H1 (cell line): Measurements from ENCODE around the gene NFIC. TPM values are rescaled to one million over a fixed set of nuclear protein-coding genes. Genes with fewer than 3 reads are reported as not detected.

ENCODE experiments used
- CTCF ChIA-PET: fragments of 300-600 bp; sonication (Branson Sonifier 250); formaldehyde crosslinking; loops from one replicate; lab custom pipeline; 2021; ENCODE audit not compliant: partially characterized antibody; lab: Charles Lee
- POLR2A ChIA-PET: fragments of 300-600 bp; sonication (Branson Sonifier 250); formaldehyde crosslinking; loops from one replicate; lab custom pipeline; 2021; ENCODE audit warnings: inconsistent platforms; ENCODE audit not compliant: partially characterized antibody; lab: Charles Lee
- DNase-seq, 2 experiments: peaks; one replicate each; pipeline versions ENCODE4 v3.0.0 to v3.0.0-alpha.2; 2010 to 2022; ENCODE audit warnings: low spot score in 2 of 2, low read depth in 1 of 2, mixed read lengths in 1 of 2
- FAIRE-seq: peaks from 2 replicates; lab custom pipeline; 2011; peaks lifted over from hg19 to GRCh38; lab: Jason Lieb, UNC
- H2AFZ ChIP-seq: 2 replicates; pipeline ENCODE4 v1.8.1; 2012; ENCODE audit warnings: low read length, inconsistent platforms
- H2AK5ac ChIP-seq: 2 replicates; pipeline ENCODE4 v1.6.1; 2013; ENCODE audit warnings: low read depth, low read length
- H2BK120ac ChIP-seq: replicated peaks from 2 replicates; pipeline ENCODE3; 2013; ENCODE audit warnings: low read depth, low read length, inconsistent platforms
- H2BK12ac ChIP-seq: 2 replicates; pipeline ENCODE4 v1.6.1; 2013; ENCODE audit warnings: low read depth, low read length
- H2BK15ac ChIP-seq: 2 replicates; pipeline ENCODE4 v1.6.1; 2013; ENCODE audit warnings: low read length
- H2BK20ac ChIP-seq: 2 replicates; pipeline ENCODE4 v1.6.1; 2013; ENCODE audit warnings: low read length
- H2BK5ac ChIP-seq: 2 replicates; pipeline ENCODE4 v1.6.1; 2013; ENCODE audit warnings: low read depth, low read length
- H3K14ac ChIP-seq: 2 replicates; pipeline ENCODE4 v1.6.1; 2013; ENCODE audit warnings: inconsistent platforms; ENCODE audit not compliant: insufficient read length
- H3K18ac ChIP-seq: 2 replicates; pipeline ENCODE4 v1.6.1; 2013; ENCODE audit warnings: low read length; ENCODE audit errors: extremely low read depth
- H3K23ac ChIP-seq: 2 replicates; pipeline ENCODE4 v1.6.1; 2013; ENCODE audit warnings: inconsistent platforms; ENCODE audit not compliant: insufficient read length
- H3K23me2 ChIP-seq: 2 replicates; pipeline ENCODE4 v1.6.1; 2013; ENCODE audit warnings: low read depth, low read length
- H3K27ac ChIP-seq: 2 replicates; pipeline ENCODE4 v1.6.1; 2011; ENCODE audit warnings: low read depth, low read length, inconsistent platforms
- H3K27me3 ChIP-seq, 4 experiments: replicated peaks in 1 of 4; 1 replicate in 1 of 4; 2 replicates in 3 of 4; pipeline versions ENCODE4 v1.6.1 to v1.8.1; 2011 to 2013; ENCODE audit warnings: low read length in 3 of 4, mild to moderate bottlenecking in 3 of 4, inconsistent platforms in 2 of 4, mixed read lengths in 2 of 4, moderate library complexity in 1 of 4; ENCODE audit not compliant: control insufficient read depth in 3 of 4, insufficient read depth in 3 of 4; ENCODE audit errors: extremely low read depth in 1 of 4
- H3K36me3 ChIP-seq, 4 experiments: 2 replicates each; pipeline versions ENCODE4 v1.6.1 to v1.8.1; 2011 to 2013; ENCODE audit warnings: mild to moderate bottlenecking in 4 of 4, low read length in 3 of 4, moderate library complexity in 2 of 4, control low read depth in 1 of 4, inconsistent platforms in 1 of 4; ENCODE audit not compliant: insufficient read depth in 4 of 4, control insufficient read depth in 2 of 4
- H3K4ac ChIP-seq: replicated peaks from 2 replicates; pipeline ENCODE3; 2013; ENCODE audit warnings: low read length, low read depth, mixed read lengths, inconsistent platforms; ENCODE audit not compliant: insufficient read length
- H3K4me1 ChIP-seq, 4 experiments: replicated peaks in 1 of 4; 1 replicate in 1 of 4; 2 replicates in 3 of 4; pipeline versions ENCODE4 v1.6.1 to v1.8.1; 2011 to 2013; ENCODE audit warnings: low read length in 3 of 4, inconsistent platforms in 2 of 4, mixed read lengths in 1 of 4; ENCODE audit not compliant: insufficient read depth in 4 of 4, control insufficient read depth in 3 of 4
- H3K4me2 ChIP-seq, 2 experiments: 2 replicates each; pipeline versions ENCODE4 v1.6.1 to v1.8.1; 2011 to 2013; ENCODE audit warnings: low read depth in 2 of 2, low read length in 2 of 2, control low read depth in 1 of 2, inconsistent platforms in 1 of 2, mild to moderate bottlenecking in 1 of 2; ENCODE audit not compliant: insufficient read depth in 1 of 2
- H3K4me3 ChIP-seq, 4 experiments: fragments of 200-600, 300-600 bp in 1 of 4; sonication (generic), shearing (Covaris generic), sonication (Bioruptor Twin) in 1 of 4; 2 replicates each; pipeline versions ENCODE4 v1.5.1 to v1.8.1; 2011 to 2016; ENCODE audit warnings: low read length in 4 of 4, low read depth in 3 of 4, control low read depth in 2 of 4, inconsistent platforms in 2 of 4, mild to moderate bottlenecking in 2 of 4, mixed read lengths in 1 of 4, moderate library complexity in 1 of 4; ENCODE audit not compliant: insufficient read depth in 2 of 4; ENCODE audit errors: extremely low read depth in 1 of 4
- H3K56ac ChIP-seq: replicated peaks from 2 replicates; pipeline ENCODE3; 2013; ENCODE audit warnings: low read depth, mild to moderate bottlenecking, mixed read lengths, low read length, inconsistent platforms; ENCODE audit not compliant: insufficient read length
- H3K79me1 ChIP-seq: 2 replicates; pipeline ENCODE4 v1.6.1; 2013; ENCODE audit warnings: low read depth, low read length, control low read depth
- H3K79me2 ChIP-seq, 2 experiments: 2 replicates each; pipeline versions ENCODE4 v1.6.1 to v1.8.1; 2012 to 2013; ENCODE audit warnings: low read length in 2 of 2, mild to moderate bottlenecking in 2 of 2, inconsistent platforms in 1 of 2; ENCODE audit not compliant: insufficient read depth in 2 of 2, control insufficient read depth in 1 of 2
- H3K9ac ChIP-seq, 4 experiments: replicated peaks in 1 of 4; 1 replicate in 1 of 4; 2 replicates in 3 of 4; pipeline versions ENCODE4 v1.6.1 to v1.8.1; 2011 to 2013; ENCODE audit warnings: low read depth in 3 of 4, low read length in 3 of 4, control low read depth in 2 of 4, mild to moderate bottlenecking in 2 of 4, moderate library complexity in 2 of 4, inconsistent platforms in 1 of 4; ENCODE audit errors: extremely low read depth in 1 of 4
- H3K9me3 ChIP-seq, 2 experiments: 2 replicates each; pipeline versions ENCODE4 v1.6.1 to v1.8.1; 2012 to 2013; ENCODE audit warnings: mild to moderate bottlenecking in 2 of 2, moderate library complexity in 2 of 2, control low read depth in 1 of 2, inconsistent platforms in 1 of 2, low read depth in 1 of 2, low read length in 1 of 2, mixed read lengths in 1 of 2; ENCODE audit not compliant: insufficient read depth in 2 of 2
- H4K20me1 ChIP-seq, 2 experiments: replicated peaks in 1 of 2; 2 replicates each; pipeline versions ENCODE3 to v1.8.1; 2011 to 2013; ENCODE audit warnings: inconsistent platforms in 2 of 2, low read length in 2 of 2, mild to moderate bottlenecking in 1 of 2; ENCODE audit not compliant: insufficient read depth in 2 of 2, control insufficient read depth in 1 of 2
- H4K5ac ChIP-seq: 2 replicates; pipeline ENCODE4 v1.6.1; 2013; ENCODE audit warnings: low read length, low read depth, mixed read lengths, inconsistent platforms; ENCODE audit not compliant: insufficient read length
- H4K8ac ChIP-seq: 2 replicates; pipeline ENCODE4 v1.8.0; 2013; ENCODE audit warnings: mild to moderate bottlenecking, moderate library complexity, low read length, inconsistent platforms; ENCODE audit not compliant: insufficient read depth; ENCODE audit errors: extremely low read depth
- H4K91ac ChIP-seq: replicated peaks from 2 replicates; pipeline ENCODE3; 2013; ENCODE audit warnings: low read length, mixed read lengths, inconsistent platforms; ENCODE audit not compliant: insufficient read length
- CEBPB ChIP-seq: IDR thresholded peaks from 2 replicates; pipeline ENCODE4 v1.6.1; 2012; ENCODE audit warnings: low read depth, low read length
- CHD2 ChIP-seq: IDR thresholded peaks from 2 replicates; pipeline ENCODE4 v1.6.1; 2012; ENCODE audit warnings: low read length, improper control_type of control experiment
- KDM4A ChIP-seq: IDR thresholded peaks from one replicate; pipeline ENCODE4 v1.7.1; 2012; ENCODE audit warnings: low read depth, mild to moderate bottlenecking, moderate library complexity, low read length, inconsistent platforms; ENCODE audit not compliant: severe bottlenecking
- SIN3A ChIP-seq, 2 experiments: IDR thresholded peaks in 1 of 2; conservative IDR thresholded peaks in 1 of 2; 2 replicates each; pipeline ENCODE4 v1.6.1; 2011 to 2012; ENCODE audit warnings: low read length in 2 of 2, improper control_type of control experiment in 1 of 2, low read depth in 1 of 2, mild to moderate bottlenecking in 1 of 2
- SP1 ChIP-seq: IDR thresholded peaks from 2 replicates; pipeline ENCODE4 v1.6.1; 2011; ENCODE audit warnings: low read depth, low read length
- SP2 ChIP-seq: IDR thresholded peaks from 2 replicates; pipeline ENCODE4 v1.6.1; 2012; ENCODE audit warnings: mild to moderate bottlenecking, low read length, inconsistent platforms
- WGBS, 2 experiments: shearing (Covaris generic) in 1 of 2; methylation state at CpG; one replicate each; pipeline versions ENCODE4 v1.1.6 to v1.1.7; 2013 to 2015; ENCODE audit warnings: low lambda C conversion rate in 2 of 2, mixed read lengths in 2 of 2, inconsistent platforms in 1 of 2, low coverage in 1 of 2, missing lambda C conversion rate in 1 of 2; ENCODE audit not compliant: insufficient replicate concordance in 2 of 2, insufficient coverage in 1 of 2, insufficient read length in 1 of 2; ENCODE audit errors: extremely low coverage in 1 of 2, missing lambda C conversion rate in 1 of 2; 5-methylcytosine and 5-hydroxymethylcytosine counted together
- polyA plus RNA-seq, 7 experiments: library from polyadenylated mRNA; depleted of rRNA in 3 of 7; stranded (reverse) in 5 of 7; unstranded in 2 of 7; fragments of >200 nt in 5 of 7; fragments of 200-250 nt in 2 of 7; gene quantifications; 1 replicate in 5 of 7; 2 replicates in 1 of 7; 4 replicates in 1 of 7; pipeline versions ENCODE4 v1.2.1 to v1.2.3, GENCODE V29; 2011 to 2013; ENCODE audit warnings: missing spikeins in 2 of 7, mixed read lengths in 2 of 7
- total RNA-seq: library from RNA; stranded (reverse); fragmentation: NEBNext Ultra II Directional; extraction: Animal tissue kit (Norgen Biotek cat#: 25700); gene quantifications from 2 replicates; pipeline ENCODE4 v1.2.1, GENCODE V29; 2021

NFIC gene
- total and polyA plus RNA-seq, 2 of the 8 experiments (the other 6 are each of a cell fraction or from before 2014, with no cell fraction given), result 0.56 to 3.2 TPM

DNA sequence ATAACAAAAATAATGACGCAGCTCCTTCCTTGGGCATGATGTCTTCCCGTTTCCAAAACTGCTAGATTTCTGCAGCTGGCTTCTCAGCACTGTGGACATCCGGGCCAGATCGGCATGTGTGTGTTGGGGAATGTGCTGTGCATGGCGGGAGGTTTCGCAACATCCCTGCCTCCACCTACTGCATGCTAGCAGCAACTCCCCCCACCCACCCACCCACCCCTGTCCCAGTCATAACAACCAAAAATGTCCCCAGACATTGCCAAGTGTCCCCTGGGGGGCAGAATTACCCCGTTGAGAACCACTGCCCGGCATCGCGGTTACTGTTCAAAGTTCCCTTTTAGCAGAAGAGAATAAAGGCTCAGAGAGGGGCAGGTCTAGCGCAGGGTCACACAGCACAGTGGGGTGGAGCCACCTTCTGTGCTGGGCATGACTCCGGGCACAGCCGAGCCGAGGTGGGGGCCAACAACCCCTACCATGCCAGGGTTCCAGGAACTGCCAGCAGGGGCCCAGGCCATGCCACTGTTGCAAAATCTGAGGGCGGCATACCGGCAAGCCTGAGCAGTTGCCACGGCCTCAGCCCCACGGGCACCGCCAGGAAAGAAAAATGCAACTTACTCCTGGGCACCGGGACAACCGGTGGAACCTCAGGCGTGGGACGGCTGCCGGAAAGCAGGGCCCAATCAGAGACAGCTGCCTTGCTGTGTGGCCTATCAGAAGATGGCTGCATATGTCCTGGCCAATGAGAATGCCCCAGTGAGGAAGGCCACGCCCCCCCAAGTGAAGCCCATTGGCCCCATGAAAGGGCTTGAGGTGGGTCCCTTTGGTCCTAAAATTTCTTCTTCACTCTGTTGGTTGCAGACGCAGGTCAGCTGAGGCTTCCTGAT, 22.5 kb upstream of the NFIC start:
- Histone ChIP-seq H3K4me3 (no peak overlapping the region), H3K79me2 (no peaks in the 10 kb centered on the region), H3K9me3 (no peaks in the 10 kb centered on the region), H3K23me2 (no peaks in the 10 kb centered on the region), H4K5ac (no peak overlapping the region), H2BK5ac (no peak overlapping the region), H2BK12ac (no peak overlapping the region), H2AFZ (no peak overlapping the region), H3K56ac (no peak overlapping the region), H3K36me3 (no peaks in the 10 kb centered on the region), H2BK20ac (no peak overlapping the region), H2AK5ac (no peak overlapping the region), H2BK120ac (no peak overlapping the region), H4K20me1 (no peaks in the 10 kb centered on the region), H3K4ac (no peak overlapping the region), H3K27ac (no peak overlapping the region), H2BK15ac (no peak overlapping the region), H3K9ac (no peak overlapping the region), H4K91ac (no peak overlapping the region), H4K8ac (no peak overlapping the region; the same call in 1 of the 2 replicates), H3K27me3 (peaks cover 0 to 2% (median 0%) of the 10 kb centered on the region in 4 experiments; a peak in 3 of 7 replicates), H3K18ac (no peak overlapping the region), H3K23ac (no peak overlapping the region), H3K14ac (no peak overlapping the region), H3K4me1 (no peaks in the 10 kb centered on the region), H3K79me1 (no peaks in the 10 kb centered on the region), H3K4me2 (no peak overlapping the region)
- peak; percentile 96 for TF ChIP-seq SP1
- peak; percentile 29; the same call in 1 of the 2 replicates for TF ChIP-seq SP2
- peak; percentile 73 for TF ChIP-seq CEBPB
- TF ChIP-seq CHD2, result peak; percentile 64; the same call in 1 of the 2 replicates
- no peak for TF ChIP-seq SIN3A (conservative IDR thresholded peaks at IDR 0.05 in 1 of 2, IDR thresholded peaks at IDR 0.05 in 1 of 2; ENCODE audit: low read depth in 1 of 2, low read length in 2 of 2)
- no peak for TF ChIP-seq KDM4A
- POLR2A ChIA-PET, result no interaction called here
- WGBS, 2 experiments, result 76% methylated on average over 19 of the region's 26 CpGs; no CpG with 5 or more reads in 1 of the 2 experiments
- no peak for FAIRE-seq
- CTCF ChIA-PET, result interaction anchor here (0.8 to 7.3 kb wide), 6 partner anchors 39 to 141 kb away, joined by 3 to 77 read pairs (median 5); no protein-coding TSS in a partner anchor
- no peak for DNase-seq
